ENCODE measurements around the gene CCDC184.

DNA sequence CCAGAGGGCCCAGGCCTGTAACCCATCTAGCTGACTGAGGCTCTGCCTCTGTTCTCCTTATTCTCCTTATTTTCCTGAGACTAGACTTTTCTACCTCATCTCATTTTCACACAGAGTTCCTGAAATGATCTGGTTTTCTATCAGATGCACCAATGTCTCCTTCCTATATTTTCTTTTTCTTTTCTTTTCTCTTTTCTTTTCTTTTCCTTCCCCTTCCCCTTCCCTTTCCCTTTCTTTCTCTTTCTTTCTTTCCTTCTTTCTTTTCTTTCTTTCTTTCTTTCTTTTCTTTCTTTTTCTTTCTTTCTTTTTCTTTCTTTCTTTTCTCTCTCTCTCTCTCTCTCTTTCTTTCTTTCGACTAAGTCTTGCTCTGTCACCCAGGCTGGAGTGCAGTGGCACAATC lies 3.0 kb upstream of the CCDC184 start:
- TF ChIP-seq CREB1 (IDR thresholded peaks at IDR 0.05; ENCODE audit: low read depth) (no peak), EP300 (IDR thresholded peaks at IDR 0.05; ENCODE audit: borderline replicate concordance) (no peak), CEBPB (IDR thresholded peaks at IDR 0.05) (no peak), EGR1 (IDR thresholded peaks at IDR 0.05) (no peak), ZBTB7A (IDR thresholded peaks at IDR 0.05; ENCODE audit: low read depth) (no peak)
- TF ChIP-seq, protein P1, sequence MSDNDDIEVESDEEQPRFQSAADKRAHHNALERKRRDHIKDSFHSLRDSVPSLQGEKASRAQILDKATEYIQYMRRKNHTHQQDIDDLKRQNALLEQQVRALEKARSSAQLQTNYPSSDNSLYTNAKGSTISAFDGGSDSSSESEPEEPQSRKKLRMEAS (IDR thresholded peaks at IDR 0.05): no peak
- TF ChIP-seq, protein P2, sequence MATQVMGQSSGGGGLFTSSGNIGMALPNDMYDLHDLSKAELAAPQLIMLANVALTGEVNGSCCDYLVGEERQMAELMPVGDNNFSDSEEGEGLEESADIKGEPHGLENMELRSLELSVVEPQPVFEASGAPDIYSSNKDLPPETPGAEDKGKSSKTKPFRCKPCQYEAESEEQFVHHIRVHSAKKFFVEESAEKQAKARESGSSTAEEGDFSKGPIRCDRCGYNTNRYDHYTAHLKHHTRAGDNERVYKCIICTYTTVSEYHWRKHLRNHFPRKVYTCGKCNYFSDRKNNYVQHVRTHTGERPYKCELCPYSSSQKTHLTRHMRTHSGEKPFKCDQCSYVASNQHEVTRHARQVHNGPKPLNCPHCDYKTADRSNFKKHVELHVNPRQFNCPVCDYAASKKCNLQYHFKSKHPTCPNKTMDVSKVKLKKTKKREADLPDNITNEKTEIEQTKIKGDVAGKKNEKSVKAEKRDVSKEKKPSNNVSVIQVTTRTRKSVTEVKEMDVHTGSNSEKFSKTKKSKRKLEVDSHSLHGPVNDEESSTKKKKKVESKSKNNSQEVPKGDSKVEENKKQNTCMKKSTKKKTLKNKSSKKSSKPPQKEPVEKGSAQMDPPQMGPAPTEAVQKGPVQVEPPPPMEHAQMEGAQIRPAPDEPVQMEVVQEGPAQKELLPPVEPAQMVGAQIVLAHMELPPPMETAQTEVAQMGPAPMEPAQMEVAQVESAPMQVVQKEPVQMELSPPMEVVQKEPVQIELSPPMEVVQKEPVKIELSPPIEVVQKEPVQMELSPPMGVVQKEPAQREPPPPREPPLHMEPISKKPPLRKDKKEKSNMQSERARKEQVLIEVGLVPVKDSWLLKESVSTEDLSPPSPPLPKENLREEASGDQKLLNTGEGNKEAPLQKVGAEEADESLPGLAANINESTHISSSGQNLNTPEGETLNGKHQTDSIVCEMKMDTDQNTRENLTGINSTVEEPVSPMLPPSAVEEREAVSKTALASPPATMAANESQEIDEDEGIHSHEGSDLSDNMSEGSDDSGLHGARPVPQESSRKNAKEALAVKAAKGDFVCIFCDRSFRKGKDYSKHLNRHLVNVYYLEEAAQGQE (IDR thresholded peaks at IDR 0.05; ENCODE audit: low read depth): no peak

Data from Ishikawa (cell line).